NK-92 treated with Interleukin-12 subunit alpha and Interleukin-12 subunit beta, amount 100 ng/mL, for 24 hours (cell line): ENCODE results near the gene CYGB.
"Not testable (repeated sequence)": the region's sequence is repeated elsewhere in the genome, so short reads cannot be mapped to it uniquely, and the experiment has no call there.

Experiments used
- DNase-seq: peaks from one replicate; lab custom pipeline; 2025; lab: John Stamatoyannopoulos, UW

Gene CYGB

DNA sequence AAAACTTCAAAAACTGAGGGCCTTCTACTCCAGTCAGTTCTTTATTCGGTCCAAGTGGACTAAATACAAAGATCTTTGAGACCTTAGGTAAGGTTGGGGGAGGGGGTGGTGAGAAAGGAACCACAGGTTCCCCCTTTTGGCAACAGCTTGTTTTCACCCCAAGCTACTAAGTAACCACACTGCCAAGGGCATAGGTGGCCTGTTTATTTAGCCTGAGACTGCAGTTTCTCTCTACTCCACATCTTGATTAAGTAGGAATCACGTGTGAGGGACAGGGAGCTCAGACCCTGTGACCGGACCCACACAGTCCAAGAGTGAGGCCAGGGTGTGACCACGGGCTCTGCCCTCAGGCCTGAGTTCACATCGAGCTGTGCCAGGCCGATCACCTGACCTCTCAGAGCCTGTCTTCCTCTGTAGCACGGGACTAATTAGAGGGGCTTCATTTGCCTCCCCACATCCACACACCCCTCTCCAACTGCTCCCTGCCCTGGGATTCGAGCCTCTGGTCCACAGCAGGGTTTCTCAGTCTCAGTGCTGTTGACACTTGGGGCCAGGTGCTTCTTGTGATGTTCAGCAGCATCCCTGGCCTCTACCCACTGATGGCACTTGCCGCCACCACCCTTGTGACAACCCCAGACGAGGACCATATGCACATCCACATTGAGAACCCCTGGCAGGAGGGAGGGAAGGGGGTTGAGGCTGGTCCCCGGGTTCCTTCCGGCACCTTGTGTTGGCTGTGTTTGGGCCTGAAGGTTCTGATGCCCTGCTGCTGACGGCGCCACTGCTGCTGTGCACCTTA lies 30.3 kb upstream of the CYGB start:
- DNase-seq: no peak

- no peak for DNase-seq
Measured at GRCh38 chr17:76566988-76567431, 29.5 kb upstream of the CYGB start.

DNA sequence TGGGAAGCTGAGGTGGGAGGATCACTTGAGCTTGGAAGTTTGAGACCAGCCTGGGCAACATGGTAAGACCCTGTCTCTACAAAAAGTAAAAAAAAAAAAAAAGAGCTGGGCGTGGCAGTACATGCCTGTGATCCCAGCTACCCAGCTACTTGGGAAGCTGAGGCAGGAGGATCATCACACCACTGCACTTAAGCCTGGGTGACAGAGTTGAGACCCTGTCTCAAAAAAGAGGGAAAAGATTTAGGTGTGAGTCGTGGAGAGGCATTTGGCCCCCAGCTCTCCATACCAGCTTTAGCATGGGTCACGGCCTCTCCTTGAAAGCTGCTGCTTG lies 29.1 kb upstream of the CYGB start:
- DNase-seq: no peak

DNA sequence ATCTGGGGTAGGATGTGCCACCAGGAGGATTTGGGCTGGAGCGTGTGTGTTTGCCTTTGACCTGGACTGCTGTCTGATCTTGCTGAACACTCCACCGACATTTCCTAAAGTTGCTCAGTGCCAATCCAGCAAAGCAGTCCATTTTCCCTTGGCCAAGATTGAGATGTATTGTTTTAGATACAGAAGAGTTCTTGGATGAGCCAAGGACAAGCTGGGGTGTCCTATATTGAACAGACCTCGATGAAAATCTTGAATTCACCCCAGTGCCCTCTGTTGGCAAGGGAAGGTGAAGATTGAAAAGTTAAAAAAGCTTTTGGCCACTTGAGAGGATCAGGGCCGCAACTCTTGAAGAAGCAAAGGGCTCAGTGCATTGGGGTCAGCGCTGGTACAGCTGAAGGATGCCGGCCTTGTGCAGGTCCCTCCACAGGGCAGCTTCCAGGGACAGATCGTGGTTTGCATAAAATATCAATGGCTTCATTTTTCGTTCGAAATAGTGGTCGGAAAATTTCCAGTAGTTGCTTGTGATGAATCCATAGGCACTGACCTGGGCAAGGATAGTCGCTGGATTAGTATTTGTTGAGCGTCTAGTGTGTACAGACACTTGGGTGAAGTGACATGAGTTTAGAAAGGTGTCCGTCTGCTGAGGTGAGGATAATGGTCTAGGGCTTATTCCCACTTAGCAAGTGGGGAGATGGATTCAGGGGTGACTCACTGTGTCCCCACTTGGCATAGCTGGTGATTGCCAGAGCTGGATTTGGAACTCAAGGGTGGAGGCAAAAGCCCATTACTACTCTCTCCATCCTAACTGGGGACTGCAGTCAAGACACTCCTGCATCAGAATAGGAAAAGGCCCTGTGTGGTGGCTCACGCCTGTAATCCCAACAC lies 28.5 kb upstream of the CYGB start:
- no peak for DNase-seq

- DNase-seq: not testable (repeated sequence)
Measured at GRCh38 chr17:76564991-76565727, 27.6 kb upstream of the CYGB start.

GRCh38 chr17:76563359-76563758 lies 25.9 kb upstream of the CYGB start:
- DNase-seq: not testable (repeated sequence)

DNA sequence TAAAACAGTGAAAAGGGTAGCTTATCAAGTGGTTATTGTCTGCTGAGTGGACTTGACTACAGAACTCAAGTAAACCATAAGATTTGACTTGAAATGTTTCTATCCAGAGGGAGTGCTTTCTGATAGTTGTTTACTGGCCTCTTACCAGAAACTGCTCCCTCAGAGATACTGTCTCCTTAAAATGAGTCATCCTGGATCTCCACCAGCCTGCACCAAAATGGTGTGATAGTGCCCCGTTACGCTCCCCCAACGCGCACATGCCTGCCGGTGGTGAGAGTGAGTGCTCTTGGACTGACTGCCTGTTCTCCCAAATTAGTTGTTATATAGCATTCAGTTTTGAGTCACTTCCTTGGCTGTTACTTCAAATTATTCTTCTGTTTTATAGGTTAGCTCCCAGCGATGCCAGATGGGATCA lies 25.2 kb upstream of the CYGB start:
- no peak for DNase-seq

DNA sequence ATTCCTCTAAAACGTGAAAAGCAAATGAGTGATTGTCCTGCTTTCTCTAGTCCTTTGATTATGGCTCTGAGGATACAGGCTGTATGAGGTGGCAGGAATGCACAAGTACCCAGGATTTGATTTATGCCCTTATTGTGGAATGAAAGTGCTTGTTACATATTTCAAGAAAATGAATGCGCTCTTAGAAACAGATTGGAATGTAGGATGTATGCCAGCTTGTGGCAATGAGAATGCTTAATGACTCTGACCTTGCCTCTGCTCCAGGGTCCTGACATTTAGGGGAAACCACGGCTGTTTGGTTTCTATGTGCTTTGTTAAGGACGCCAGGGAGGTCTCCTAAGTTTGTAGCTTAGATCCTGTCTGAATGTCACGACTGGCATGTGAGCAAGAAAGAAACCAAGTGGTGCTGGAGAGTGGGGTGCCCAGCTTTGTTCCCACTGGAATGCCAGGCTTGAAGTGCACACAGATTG lies 24.3 kb upstream of the CYGB start:
- no peak for DNase-seq

GRCh38 chr17:76561332-76561731 lies 23.8 kb upstream of the CYGB start:
- no peak for DNase-seq

DNA sequence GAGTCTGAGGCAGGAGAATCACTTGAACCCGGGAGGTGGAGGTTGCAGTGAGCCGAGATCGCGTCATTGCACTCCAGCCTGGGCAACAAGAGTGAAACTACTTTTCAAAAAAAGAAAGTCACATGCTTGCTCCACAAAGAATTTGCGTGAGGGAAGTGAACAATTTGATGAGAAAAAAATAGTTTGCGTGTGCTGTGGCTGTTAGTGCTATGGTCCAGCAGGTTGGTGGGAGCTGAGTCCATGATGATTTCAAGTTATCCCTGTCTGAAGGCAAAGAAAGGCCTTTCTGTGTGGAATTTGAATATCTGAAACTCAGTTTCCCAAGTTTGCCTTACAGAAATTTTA lies 23.3 kb upstream of the CYGB start:
- DNase-seq: no peak

- DNase-seq: no peak
Measured at GRCh38 chr17:76560036-76560876, 22.7 kb upstream of the CYGB start.

DNA sequence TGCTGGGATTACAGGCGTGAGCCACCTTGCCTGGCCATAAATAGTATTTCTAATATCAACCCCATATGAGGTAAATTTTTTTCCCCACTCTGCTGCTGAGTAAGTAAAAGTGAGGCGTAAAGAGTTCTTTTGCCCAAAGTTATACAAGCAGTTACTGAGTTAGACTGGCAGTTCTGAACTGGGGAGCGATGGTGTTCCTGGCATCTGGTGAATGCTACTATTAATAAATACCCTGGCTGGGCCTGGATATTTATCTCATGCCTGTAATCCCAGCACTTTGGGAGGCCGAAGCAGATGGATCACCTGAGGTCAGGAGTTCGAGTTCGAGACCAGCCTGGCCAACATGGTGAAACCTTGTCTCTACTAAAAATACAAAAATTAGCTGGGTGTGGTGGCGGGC lies 22.0 kb upstream of the CYGB start:
- DNase-seq: not testable (repeated sequence)

DNA sequence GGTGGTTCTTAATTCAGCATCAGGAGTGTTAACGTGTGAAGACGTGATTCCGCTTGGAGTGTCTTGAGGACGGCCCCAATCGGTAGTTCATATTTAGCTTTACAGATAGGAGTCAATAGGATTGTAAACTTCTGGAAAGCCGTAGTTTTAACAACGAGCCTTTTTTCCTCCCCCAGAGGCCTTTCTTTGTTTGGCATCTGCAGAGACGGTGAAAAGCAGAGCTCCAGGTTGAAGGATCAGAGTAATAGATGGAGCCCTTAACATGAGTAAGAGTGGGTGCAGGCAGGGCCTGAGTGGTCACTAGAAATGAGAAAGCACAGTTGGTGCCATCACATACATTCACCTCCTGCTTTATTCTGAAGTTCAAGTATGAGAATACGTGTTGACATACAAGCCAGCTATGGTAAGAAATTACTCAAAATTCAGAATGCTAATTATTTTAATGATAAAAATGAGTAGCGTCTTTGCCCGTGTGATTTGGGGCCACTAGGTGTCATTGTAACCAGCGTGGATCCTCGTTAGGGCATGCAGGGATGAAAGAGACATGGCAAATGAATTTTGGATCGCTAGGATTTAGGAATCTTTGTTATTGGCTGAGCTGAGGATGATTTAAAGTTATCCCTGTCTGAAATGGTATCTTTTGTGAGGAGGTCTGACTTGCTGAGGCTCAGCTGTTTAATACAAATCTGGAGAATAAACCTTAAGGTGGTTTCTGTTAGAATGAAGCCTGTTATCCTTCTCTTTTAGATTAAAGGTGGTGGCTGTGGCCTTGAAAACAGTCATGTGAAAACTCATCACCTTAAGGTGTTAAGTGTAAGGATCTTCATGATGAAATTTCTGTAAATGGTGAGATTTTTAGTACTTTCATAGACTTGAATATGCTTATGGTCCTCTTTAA lies 20.9 kb upstream of the CYGB start:
- DNase-seq: no peak

GRCh38 chr17:76557368-76558197 lies 20.1 kb upstream of the CYGB start:
- DNase-seq: peak; percentile 89

GRCh38 chr17:76556765-76557367 lies 19.4 kb upstream of the CYGB start:
- DNase-seq: no peak

DNA sequence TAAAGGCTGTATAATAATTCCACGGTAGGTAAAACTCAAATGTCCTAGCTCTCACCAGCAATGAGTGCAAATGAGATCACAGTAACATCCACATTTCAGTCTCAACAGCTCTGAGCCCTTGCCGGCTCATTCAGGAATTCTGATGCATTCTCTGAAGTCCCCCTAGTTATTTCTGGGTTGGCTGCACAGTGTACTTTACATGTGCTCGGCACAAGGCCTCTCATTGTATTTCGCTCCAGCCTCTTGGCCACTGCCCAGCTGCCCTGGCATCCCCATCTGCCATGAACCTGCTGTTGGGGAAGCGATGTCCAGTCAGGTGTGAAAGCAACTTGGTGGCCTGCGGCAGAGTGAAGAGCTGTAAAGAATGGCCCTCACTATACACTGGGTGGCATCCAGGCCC lies 16.6 kb upstream of the CYGB start:
- DNase-seq: no peak

DNA sequence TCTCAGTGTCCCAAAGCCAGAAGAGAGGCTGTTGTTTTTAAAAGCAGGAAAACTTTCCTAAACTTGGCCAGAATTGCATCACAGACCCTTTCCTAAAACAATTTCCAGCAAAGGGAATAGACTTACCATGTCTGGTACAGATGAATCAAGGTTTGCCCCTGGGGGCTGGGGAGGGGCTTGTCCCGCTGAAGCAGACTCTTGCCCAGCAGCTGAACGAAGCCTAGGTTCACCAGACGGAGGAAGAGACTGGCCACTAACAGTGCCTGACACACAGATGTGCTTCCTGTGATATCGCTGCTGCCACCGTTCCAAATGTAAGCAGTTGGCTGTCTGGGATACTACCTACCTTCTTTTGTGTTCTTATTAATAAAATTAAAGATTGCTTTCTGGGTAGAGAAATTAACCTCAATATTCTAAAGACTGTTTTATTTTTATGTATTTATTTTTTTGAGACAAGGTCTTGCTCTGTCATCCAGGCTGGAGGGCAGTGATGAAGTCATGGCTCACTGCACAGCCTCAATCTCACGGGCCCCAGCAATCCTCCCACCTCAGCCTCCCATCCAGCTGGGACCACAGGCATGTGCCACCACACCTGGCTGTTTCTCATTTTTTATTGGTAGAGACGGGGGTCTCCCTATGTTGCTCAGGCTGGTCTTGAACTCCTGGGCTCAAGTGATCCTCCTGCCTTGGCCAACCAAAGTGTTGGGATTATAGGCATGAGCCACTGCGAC lies 15.8 kb upstream of the CYGB start:
- DNase-seq: no peak

DNA sequence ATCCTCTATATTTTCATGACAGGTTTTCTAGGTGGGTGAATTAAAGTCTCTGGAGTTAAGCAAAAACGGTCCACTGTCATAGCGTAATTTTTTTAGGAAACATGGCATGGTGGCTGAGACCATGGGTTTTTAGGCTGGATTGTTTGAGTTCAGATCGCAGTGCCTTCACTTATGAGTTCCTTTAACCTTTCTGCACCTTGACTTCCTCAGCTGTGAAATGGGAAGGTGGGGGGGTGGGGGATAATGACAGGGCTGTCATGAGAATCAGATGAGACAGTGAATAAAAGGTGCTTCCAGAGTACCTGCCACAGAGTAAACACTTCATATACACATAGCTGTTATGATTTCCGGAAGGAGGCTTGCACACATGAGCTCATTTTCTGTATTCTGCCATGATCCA lies 14.2 kb upstream of the CYGB start:
- no peak for DNase-seq
